GM19238 (cell line): ENCODE measurements around the gene GLMN.

Experiments used
- DNase-seq: peaks from one replicate; pipeline ENCODE4 v3.0.0; 2011; ENCODE audit warnings: low spot score; ENCODE audit not compliant: insufficient read length

Gene GLMN, protein sequence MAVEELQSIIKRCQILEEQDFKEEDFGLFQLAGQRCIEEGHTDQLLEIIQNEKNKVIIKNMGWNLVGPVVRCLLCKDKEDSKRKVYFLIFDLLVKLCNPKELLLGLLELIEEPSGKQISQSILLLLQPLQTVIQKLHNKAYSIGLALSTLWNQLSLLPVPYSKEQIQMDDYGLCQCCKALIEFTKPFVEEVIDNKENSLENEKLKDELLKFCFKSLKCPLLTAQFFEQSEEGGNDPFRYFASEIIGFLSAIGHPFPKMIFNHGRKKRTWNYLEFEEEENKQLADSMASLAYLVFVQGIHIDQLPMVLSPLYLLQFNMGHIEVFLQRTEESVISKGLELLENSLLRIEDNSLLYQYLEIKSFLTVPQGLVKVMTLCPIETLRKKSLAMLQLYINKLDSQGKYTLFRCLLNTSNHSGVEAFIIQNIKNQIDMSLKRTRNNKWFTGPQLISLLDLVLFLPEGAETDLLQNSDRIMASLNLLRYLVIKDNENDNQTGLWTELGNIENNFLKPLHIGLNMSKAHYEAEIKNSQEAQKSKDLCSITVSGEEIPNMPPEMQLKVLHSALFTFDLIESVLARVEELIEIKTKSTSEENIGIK

DNA sequence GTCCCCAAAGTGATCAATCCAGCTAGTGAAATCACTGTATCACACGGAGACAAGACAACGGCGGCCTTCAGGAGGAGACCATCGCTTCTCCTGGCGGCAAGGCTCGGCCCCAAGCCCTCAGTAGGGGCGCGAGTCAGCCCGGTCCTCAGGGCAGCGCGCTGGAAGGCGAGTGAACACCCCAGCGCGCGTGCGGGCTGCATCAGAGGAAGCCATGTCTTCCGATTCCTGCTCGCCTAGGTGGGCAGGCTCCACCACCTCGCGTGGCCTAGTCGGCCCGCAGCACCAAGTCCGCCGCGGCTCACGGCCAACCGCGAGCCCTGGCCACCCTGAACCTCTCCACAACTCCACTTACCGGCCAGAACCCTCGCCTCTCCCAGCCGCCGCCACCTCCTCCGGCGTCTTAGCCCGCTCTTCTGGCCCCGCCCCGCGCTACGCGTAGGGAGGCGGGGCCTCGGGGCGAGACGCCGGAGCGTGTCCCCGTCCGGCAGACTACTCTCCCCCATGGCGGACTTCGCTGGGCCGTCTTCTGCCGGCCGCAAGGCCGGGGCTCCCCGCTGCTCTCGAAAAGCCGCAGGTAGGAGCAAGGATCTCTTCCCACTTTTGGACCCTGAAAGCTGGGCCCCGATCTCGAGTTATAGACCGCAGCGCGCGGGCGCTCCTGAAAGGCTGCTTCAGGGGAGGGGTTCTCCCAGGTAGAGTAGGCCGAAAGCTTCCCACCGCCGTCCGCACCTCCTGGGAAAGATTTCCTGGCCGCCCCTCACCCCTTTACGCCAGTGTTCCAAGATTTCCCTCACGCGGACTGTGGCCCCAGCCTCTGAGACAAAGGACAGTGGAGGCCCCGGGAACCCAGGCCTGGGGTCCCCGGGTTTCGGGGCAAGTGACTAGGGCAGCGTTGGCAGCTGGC is at the start of gene GLMN, which contains the start of gene RPAP2:
GLMN (minus strand) TSS at position 415 of the 904 bp plus-strand sequence. CDS start 988 bp downstream, outside the sequence.
RPAP2 (plus strand) TSS at position 487 of the 904 bp plus-strand sequence; CDS start at position 502, 15 bp downstream.
- peak; percentile 71 for DNase-seq

DNA sequence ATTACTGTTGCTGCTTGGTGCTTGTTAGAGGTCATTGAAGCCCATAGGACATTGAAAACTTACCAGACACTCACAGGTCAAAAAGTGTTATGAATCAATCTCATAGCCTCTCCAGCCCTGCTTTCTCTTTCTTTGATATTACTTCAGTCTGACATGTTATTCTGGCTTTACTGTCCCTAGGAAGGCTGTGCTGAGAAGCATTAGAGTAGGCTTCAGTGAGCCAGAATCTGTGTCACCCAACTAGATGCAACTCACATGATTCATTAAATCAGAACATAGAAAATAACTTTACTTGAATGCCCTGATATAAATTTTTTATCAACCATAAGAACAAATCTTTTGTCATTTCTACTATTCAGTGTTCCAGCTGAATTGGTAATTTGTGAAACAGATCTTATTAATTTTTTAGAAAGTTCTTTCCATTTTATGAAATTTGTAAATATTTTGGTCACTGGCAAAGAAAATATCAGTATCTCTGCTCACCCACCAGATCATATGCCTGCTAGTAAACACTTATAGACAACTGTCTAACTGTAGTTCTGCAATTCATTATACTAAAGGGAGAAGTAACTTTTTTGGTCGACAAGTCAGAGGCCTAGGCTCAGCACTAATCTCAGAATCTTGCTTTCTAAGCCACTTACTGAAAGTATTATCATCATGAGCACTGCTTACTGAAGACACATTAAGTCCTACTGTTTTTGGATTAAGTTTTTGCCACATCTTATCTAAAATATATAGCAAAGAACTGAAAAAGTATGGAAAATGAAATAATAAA is 48.3 kb upstream of the GLMN start:
- DNase-seq: no peak

DNA sequence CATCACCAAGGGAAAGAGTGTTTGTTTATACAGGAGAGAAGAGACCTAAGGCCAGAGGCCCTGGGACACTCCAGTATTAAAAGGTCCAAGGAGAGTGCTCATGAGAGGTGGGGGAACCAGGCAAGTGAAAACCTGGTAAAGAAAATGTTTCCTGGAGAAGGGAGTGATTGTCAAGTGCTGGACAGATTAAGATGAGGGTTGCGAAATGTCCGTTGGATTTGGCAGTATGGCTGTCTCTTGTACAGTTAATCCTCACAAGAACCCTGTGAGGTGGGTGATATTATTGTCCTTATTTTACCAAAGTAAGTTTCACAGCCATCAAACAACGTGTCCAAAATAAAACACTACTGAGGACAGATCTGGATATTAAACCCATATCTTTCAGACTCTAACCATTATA is 44.3 kb upstream of the GLMN start:
- DNase-seq: no peak

DNA sequence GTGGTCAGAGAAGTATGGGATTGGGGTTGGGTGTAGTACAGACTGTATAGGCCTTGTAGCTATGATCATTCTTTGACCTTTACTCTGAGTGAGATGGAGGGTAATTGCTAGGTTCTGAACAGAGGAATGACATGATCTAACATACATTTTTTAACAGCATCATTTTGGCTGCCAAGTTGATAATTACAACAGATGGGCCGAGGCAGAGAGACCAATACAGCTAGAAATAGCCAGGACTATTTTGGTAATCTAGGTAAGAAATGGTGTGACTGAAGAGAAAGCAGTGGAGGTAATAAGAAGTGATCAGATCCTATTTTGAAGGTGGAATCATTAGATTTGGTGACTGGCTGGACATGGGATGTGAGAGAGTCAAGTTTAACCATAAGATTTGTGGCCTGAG is 43.6 kb upstream of the GLMN start:
- DNase-seq: no peak

DNA sequence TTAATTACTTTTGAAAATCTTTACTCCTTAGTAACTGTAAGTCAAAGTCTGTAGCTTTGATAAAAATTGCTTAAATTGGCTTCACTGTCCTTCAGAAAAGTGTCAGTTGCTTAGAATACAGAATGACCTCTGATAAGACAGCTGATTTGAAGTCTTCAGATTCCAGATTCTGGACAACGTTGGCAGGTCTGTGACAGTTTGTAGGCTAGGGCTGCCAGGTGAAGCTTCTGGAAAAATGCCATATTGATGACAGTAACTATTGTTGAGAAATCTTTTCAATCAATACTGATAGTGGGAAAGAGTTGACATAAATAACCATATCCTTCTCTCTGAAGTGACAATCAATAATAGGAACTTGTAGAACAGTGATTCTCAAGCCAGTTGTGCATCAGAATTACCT is 41.4 kb upstream of the GLMN start:
- DNase-seq: no peak

DNA sequence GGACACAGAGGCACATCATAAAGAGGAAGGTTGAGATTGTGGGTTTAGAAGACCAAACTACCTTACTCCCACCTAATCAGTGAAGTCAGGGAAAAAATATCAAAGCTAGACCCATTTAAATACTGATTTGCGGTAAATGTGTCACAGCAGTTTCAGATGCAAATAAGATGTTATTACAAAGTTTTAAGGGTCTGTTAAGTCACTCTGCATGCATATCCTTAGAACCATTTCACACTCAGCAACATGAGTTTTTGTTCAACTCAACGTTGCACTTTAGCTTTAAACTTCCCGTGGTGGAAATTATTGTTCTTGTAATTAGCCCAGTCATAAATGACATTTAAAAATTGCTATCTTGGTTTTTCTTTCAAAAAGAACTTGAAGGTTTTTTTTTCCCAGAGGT is 34.9 kb upstream of the GLMN start:
- no peak for DNase-seq

DNA sequence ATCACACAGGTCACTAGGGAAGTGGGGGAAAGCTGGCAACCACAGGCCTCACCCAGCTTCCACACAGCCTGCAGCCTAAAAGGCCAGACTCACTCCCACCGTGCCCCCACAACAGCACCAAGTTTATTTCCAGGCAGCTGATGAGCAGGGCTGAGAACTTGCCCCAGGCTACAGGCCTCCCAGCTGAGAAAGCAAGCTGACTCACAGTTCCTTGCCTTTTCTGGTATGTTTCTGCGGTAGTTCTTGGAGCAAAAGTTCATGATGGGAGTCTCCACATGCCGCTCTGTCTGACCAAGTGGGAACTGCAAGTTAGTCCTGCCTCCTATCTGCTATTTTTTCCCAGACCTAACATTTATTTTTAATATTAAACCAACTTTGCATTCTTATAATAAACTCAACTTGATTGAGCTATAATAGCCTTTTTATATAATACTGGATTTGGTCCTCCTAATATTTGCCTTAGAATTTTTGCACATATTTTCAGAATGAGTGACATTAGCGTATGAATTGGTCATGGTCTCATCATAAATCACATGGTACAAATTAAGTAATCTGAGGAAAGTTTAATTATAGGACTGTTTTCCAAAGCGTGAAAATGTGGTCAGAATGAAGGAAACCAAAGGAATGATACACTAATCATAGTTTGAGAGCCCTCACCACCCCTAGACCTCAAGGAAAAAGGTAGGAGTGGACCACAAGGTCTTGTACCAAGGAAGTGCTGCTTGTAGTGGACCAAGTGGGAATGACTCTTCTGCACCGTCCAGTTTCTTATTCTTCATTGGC is 30.8 kb upstream of the GLMN start:
- DNase-seq: no peak

DNA sequence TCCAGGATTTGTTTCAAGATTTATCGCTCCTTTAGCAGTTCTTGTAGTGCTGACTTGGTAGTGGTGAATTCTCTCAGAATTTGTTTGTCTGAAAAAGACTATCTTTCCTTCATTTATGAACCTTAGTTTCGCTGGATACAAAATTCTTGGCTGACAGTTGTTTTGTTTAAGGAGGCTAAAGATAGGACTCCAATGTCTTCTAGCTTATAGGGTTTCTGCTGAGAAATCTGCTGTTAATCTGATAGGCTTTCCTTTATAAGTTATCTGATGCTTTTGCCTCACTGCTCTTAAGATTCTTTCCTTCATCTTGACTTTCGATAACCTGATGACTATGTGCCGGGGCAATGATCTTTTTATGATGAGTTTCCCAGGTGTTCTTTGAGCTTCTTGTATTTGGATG is 29.0 kb upstream of the GLMN start:
- no peak for DNase-seq

DNA sequence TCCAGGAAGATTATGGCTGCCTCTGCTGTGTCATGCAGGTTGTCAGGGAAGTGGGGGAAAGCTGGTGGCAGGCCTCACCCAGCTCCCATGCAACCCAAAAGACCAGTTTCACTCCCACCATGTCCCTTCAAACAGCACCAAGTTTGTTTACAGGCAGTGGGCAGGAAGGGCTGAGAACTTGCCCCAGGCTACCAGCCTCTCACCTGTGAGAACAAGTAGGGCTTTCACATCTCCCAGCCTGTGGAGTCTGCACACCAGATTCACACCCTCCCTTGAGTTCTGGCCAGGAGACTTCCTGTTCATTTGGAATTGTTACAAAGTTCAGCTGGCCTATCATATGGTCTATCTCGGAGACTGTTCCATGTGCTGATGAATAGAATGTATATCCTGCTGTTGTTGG is 27.9 kb upstream of the GLMN start:
- DNase-seq: no peak

DNA sequence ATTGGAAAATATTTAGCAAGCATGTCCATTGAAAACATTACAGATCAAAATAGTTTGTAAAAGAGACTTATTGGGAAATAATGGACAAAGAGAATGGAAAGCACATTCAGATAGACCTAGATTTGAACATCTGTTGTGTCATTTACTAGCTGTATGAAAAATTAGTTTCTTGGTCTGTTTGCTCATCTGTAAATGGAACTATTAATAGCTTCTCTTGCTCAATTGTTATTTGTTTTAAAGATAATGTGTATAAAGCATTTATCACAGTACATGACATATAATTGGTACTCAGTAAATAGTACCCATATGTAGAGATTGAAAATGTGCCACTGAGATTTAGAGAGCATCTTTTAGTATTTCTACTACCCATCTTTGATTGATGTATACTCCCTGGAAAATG is 26.0 kb upstream of the GLMN start:
- no peak for DNase-seq

DNA sequence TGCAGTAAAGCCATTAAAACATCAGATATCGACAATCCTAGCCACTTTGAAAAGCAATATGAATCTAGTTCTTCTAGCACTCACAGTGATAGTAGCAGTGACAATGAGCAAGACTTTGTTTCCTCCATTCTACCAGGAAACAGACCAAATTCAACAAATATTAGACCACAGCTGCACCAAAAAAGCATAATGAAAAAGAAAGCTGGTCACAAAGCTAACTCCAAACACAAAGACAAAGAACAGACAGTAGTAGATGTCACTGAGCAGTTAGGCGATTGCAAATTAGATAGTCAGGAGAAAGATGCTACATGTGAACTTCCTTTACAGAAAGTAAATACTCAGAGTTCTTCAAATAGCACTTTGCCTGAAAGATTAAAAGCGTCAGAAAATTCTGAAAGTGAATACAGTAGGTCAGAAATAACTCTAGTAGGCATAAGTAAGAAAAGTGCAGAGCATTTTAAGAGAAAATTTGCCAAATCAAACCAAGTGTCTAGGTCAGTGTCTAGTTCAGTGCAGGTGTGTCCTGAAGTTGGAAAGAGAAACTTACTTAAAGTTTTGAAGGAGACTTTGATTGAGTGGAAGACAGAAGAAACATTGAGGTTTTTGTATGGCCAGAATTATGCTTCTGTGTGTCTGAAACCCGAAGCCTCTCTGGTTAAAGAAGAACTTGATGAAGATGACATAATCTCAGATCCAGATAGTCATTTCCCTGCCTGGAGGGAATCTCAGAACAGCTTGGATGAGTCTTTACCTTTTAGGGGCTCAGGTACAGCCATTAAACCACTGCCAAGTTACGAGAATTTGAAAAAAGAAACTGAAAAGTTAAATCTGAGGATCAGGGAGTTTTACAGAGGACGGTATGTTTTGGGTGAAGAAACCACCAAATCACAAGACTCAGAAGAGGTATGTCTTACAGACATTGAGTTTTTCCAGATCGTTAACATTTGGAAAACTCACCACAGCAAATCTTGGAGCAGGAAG is 25.0 kb upstream of the GLMN start:
- DNase-seq: no peak

DNA sequence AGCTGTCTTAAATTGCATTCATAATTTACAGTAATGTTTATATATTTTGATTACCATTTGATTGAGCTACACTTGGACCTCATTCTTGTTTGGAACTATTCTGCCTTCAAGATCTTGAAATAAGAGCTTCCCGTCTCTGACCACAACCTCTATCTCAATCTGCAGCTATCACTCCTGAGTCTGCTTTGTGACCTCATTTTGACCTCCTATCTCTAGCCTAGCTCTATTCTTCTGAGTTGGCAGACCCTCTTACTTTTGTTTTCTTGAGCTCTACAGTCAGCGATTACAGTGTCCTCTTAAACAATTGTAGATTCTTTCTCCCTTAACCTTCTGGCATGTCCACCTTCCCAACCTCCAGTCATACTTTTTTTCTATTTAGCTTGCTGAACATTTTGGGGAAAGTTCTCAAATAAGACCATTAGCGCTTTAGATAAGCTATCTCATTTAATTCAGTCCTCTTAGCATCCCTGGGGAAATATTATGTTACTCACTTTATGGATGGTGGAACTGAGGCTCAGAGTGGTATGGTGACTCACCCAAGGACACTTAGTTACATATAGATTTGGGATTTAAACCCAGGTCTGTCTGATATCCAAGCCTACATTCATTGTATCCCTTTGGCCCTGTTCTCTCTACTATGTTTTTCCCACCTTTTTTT is 19.2 kb upstream of the GLMN start:
- no peak for DNase-seq

DNA sequence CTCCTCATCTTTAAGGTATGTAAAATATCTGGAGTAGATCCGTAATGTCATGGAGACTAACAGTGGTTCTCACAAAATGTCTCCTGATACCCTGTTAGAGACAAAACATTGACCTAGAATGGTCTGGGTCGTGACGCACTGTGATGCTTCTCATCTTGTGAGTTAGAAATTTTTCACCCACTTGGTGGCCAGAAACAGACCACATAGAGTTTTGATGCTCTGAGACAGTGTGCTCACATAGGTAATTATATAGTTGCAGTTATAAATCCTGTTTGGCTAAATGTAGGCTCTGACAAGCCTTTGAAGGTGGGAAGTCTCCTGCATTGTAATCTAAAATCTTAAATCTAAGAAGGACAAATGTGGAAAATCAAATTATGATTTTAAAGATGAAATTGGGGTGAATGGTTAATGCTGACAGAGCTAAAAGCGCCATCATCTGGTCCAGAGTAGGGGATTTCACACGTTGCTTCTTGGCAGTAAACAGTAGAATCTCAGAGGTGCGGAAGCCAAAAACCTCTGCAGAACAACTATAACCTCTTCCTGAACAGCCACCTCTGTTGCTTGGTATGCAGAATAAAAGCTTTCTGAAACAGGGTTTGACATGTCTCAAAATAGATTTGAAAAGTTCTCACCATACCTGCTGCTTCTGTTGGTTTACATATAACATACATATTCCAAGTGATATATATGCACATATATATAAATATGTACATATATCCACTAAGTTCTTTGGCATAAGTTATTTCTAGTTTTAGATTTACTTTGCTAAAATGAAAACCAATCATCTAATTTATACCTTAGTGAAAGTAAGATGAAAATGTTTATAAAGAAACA is 17.2 kb upstream of the GLMN start:
- DNase-seq: no peak

DNA sequence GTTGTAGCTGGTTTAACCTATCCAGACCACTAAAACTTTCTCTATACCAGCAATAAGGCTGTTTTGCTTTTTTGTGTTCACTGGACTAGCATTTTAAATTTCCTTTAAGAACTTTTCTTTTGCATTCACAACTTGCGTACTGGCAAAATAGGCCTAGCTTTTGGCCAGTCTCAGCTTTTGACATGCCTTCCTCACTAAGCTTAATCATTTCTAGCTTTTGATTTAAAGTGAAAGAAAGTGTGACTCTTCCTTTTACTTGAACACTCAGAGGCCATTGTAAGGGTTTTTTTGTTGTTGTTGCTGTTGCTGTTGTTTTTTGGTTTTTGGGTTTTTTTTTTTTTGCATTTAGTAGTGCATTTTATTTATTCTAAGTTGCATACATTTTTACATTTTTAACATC is 15.2 kb upstream of the GLMN start:
- DNase-seq: no peak

DNA sequence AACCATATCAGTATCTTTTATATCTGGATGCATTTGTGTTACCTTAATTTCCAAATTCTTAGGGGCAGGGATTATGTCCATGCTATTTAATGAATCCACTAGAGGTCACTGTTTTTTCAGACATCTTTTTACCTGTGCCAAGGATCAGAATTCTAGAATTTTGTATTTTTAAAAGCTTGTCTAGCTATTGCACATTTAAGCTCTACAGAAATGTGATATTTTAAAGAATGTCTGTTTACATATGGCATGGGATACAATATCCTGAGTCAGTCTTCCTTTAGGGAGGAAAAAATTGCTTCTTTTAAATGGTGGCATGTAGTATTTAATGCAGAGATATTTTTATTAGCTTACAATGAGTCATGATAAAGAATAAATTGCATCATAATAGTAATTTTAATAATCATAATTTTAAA is 11.4 kb upstream of the GLMN start:
- no peak for DNase-seq

DNA sequence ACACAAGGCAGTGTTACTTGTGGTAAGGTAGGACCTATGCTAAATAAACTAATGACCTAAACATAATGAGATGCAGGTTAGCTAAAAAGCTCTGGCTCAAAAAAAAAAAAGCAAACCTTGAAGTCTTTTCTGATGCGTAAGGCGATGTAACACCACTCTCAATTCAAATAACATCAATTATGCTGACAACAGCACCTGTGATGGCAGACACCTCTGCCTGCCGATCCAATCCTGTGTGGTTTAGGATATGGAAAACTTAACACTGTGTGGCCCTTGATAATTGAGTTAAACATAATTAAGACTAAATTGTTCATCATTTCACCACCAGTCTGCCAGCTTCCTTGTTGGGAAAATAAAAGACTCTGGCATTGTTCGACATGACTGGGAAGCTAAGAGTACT is 9.2 kb upstream of the GLMN start:
- no peak for DNase-seq

DNA sequence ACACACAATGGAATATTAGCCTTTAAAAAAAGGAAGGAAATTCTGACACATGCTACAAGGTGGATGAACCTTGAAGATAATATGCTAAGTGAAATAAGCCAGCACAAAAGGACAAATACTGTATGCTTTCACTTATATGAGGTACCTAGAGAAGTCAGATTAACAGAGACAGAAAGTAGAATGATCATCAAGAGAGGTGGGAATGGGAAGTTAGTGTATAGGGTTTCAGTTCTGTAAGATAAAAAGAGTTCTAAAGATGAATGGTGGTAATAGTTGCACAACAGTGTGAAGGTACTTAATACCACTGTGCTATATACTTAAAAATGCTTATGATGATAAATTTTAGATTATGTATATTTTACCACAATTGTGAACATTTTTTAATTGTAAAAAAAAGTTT is 7.2 kb upstream of the GLMN start:
- no peak for DNase-seq

DNA sequence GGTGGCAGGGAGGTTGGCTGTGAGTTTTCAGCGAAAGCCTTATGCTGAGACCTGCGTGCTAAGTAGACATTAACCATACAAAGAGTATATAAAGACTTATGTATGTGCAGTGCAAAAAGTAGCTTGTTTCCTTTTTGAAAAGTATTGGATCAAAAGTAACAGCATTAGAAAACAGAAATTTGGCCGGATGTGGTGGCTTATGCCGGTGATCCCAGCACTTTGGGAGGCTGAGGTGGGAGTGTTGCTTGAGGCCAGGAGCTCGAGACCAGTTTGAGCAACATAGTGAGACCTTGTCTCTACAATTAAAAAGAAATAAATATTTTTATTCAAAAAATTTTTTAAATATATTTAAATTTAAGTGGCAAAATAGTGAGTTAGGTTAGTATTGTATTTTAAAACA is 2.2 kb upstream of the GLMN start:
- DNase-seq: no peak
